Epithelial cell of proximal tubule (primary cell): ENCODE results near the gene C6orf118. TPM values are rescaled to one million over a fixed set of nuclear protein-coding genes. Genes with fewer than 3 reads are reported as not detected.

Source experiments
- DNase-seq: peaks from one replicate; pipeline ENCODE4 v3.0.0-alpha.2; 2011; ENCODE audit warnings: low read depth
- H3K4me3 ChIP-seq: 2 replicates; pipeline ENCODE4 v1.5.1; 2011; ENCODE audit warnings: low read depth, mild to moderate bottlenecking, low read length
- total RNA-seq: library from RNA; depleted of rRNA; stranded (reverse); fragments of >200 nt; gene quantifications from 2 replicates; pipeline ENCODE4 v1.2.3, GENCODE V29; 2015
- TF ChIP-seq, protein P1 (sequence below): conservative IDR thresholded peaks from 2 replicates; pipeline ENCODE4 v1.5.1; 2012; ENCODE audit warnings: low read depth, mild to moderate bottlenecking, low read length

C6orf118 gene
- total RNA-seq, 1 donor from 2014 or later, result not detected

DNA sequence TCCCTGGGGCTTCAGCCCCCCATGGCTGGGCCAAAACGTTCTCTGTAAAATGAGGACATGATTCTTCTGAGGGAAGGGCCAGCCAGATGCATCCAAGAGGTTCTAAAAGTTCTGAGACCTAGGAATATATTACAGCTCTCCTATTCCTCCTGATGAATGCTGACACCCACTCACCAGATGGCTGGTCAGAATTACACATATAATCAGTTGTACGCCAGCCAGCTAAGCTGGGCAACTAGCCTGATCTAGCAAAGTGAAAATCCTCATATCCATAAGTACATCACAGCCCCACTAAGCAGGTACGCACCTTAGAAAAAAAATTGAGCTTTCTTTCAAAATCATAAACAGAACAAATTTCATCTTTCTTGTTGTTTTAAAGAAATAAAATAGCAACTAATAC is 34.8 kb downstream of the C6orf118 start:
- no peak overlapping the region for H3K4me3 ChIP-seq
- TF ChIP-seq, protein P1, sequence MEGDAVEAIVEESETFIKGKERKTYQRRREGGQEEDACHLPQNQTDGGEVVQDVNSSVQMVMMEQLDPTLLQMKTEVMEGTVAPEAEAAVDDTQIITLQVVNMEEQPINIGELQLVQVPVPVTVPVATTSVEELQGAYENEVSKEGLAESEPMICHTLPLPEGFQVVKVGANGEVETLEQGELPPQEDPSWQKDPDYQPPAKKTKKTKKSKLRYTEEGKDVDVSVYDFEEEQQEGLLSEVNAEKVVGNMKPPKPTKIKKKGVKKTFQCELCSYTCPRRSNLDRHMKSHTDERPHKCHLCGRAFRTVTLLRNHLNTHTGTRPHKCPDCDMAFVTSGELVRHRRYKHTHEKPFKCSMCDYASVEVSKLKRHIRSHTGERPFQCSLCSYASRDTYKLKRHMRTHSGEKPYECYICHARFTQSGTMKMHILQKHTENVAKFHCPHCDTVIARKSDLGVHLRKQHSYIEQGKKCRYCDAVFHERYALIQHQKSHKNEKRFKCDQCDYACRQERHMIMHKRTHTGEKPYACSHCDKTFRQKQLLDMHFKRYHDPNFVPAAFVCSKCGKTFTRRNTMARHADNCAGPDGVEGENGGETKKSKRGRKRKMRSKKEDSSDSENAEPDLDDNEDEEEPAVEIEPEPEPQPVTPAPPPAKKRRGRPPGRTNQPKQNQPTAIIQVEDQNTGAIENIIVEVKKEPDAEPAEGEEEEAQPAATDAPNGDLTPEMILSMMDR, result no peak
- DNase-seq, result no peak

DNA sequence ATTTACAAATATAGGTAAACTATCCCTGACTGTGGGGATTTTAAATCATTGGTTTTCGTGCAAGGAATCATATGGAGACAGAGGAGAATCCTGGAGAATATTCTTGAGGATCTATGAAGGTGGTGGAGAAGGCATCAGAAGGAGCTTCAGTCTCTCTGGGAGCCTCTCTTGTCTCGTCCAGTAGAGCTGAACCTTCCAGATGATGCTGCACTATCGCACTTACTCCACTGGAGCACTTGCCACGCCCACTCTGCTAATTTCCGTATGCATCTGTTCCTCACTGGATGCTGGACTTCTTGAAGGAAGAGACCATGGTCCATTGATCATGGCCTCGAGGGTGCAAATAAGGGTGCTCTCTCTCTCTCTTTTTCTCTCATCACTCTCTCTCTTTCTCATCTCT is 36.8 kb downstream of the C6orf118 start:
- TF ChIP-seq, protein P1, result no peak
- DNase-seq, result no peak

DNA sequence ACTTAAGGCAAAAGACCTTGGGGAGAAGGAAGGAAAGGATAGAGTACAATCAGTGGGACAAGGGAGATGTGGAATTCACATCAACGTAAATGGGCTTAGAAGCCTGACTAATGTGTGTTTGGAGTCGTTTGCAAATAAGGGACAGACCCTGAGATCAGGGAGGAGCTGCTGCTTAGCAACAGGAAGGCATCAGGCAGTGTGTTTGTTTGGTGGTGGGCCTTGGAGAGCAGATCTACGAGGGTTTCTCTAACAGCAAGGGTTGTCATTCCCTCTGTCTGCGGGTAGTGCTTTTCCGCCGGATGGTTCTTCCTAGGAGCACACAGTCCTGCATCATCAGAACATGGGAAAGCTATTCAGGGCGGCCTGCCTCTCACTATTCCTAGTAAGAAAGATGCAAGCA is 40.4 kb downstream of the C6orf118 start:
- no peak for DNase-seq
- TF ChIP-seq, protein P1, result no peak

More for the DNA sequence above, 36.8 kb downstream of the C6orf118 start:
- H3K4me3 ChIP-seq, result no peak overlapping the region

DNA sequence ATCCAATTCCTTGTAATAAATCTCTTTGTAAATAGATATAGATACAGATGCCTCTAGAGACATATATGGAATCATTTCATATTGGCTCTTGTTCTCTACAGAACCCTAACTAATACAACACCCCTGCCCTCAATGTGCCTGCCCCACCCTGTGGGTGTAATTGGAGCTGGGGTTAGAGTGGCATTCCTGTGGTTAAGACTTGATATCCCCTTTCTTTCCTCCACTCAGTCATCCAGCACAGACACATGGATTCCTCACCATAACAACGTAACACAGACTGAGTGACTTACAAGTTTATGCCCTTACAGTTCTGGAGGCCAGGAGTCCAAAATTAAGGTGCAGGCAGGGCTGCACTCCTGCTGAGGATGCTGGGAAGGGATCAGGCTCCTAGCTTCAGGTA is 42.8 kb downstream of the C6orf118 start:
- TF ChIP-seq, protein P1, result no peak
- DNase-seq, result no peak

More for the DNA sequence above, 40.4 kb downstream of the C6orf118 start:
- H3K4me3 ChIP-seq, result no peak overlapping the region

DNA sequence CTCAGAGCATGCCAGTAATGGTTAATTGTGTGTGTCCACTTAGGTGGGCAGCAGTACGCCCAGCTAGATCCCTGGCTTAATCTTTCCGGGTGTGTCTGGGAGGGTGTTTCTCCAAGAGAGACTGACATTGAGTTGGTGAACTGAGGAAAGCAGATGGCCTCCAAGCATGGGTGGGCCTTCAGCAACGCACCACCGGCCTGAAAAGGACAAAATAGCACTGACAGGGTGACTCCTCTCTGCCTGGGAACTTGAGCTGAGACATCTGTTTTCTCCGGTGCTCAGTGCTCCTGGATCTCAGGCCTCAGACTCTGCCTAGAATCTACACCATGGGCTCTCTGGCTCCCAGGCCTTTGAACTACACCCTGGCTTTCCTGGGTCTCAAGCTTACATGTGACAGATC is 43.2 kb downstream of the C6orf118 start:
- DNase-seq, result no peak
- TF ChIP-seq, protein P1, result no peak
- no peak overlapping the region for H3K4me3 ChIP-seq

More for the DNA sequence above, 42.8 kb downstream of the C6orf118 start:
- no peak overlapping the region for H3K4me3 ChIP-seq

DNA sequence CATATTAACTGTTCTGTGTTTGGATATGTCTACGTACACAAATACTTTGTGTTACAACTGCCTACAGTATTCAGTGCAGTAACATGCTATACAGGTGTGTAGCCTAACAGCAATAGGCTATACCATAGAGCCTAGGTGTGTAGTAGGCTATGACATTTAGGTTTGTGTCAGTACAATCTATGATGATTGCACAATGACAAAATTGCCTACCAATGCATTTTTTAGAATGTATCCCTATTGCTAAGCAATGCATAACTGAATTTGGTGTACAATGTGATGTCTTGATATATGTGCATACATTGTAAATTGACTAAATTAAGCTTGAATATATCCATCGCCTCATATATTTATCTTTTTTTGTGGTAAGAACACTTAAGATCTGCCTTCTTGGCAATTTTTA is 48.9 kb downstream of the C6orf118 start:
- no peak for DNase-seq
- TF ChIP-seq, protein P1, result no peak
- no peak overlapping the region for H3K4me3 ChIP-seq

DNA sequence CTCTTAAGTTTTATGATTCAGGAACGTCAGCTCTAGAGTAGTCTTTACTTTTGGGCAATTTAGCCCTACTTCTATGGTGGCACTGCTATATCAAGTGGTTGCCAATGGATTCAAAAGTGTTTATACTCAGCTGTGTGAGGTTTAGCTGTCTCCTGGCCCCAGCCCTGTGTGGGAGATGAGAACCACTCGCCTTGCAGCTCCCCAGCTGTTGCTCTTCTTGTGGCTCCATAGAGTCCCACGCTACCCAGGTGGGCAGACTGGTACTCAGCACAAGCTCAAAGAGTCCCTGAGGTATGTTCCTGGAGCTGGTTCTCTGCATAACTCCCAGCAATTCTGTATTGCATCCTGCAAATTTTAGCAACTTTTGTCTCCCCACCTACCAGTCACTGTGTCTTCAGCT is 59.6 kb downstream of the C6orf118 start:
- DNase-seq, result no peak
- no peak overlapping the region for H3K4me3 ChIP-seq
- TF ChIP-seq, protein P1, result no peak
